ENCODE data around the gene CALHM5.
A peak's percentile ranks its signal among the peaks of the same experiment; 100 is the strongest.

The CALHM5 gene

GRCh38 chr6:116553451-116553850 is 42.0 kb downstream of the CALHM5 start, which contains the start of gene CALHM4:
CALHM4 (plus strand) TSS chr6:116553751; CDS start chr6:116553794, 43 bp downstream.
- DNase-seq, result no peak

- no peak for DNase-seq
Observed at GRCh38 chr6:116556065-116556464, 44.6 kb downstream of the CALHM5 start.

GRCh38 chr6:116556814-116557415 is 45.5 kb downstream of the CALHM5 start:
- no peak for DNase-seq

- DNase-seq, result no peak
Observed at GRCh38 chr6:116557893-116558292, 46.5 kb downstream of the CALHM5 start.

GRCh38 chr6:116560130-116560529 is 48.7 kb downstream of the CALHM5 start:
- DNase-seq, result no peak

GRCh38 chr6:116561377-116562018 is 50.1 kb downstream of the CALHM5 start:
- peak; percentile 58 for DNase-seq

- no peak for DNase-seq
Observed at GRCh38 chr6:116562019-116562403, 50.6 kb downstream of the CALHM5 start.

GRCh38 chr6:116562614-116563013 is 51.2 kb downstream of the CALHM5 start:
- no peak for DNase-seq

GRCh38 chr6:116563830-116564229 is 52.4 kb downstream of the CALHM5 start:
- no peak for DNase-seq

- DNase-seq, result no peak
Observed at GRCh38 chr6:116564311-116564710, 52.9 kb downstream of the CALHM5 start.

GRCh38 chr6:116564921-116565872 is 53.8 kb downstream of the CALHM5 start:
- DNase-seq, result no peak

- no peak for DNase-seq
Observed at GRCh38 chr6:116568111-116568510, 56.7 kb downstream of the CALHM5 start.

GRCh38 chr6:116568821-116569755 is 57.6 kb downstream of the CALHM5 start:
- no peak for DNase-seq

- peak; percentile 95 for DNase-seq
Observed at GRCh38 chr6:116570856-116571682, 59.6 kb downstream of the CALHM5 start, which contains the start of gene RWDD1. RWDD1 (plus strand) TSS chr6:116571504; CDS start chr6:116571583, 79 bp downstream.

- no peak for DNase-seq
Observed at GRCh38 chr6:116571683-116572000, 60.2 kb downstream of the CALHM5 start.

- DNase-seq, result peak; percentile 47
Observed at GRCh38 chr6:116572162-116572561, 60.7 kb downstream of the CALHM5 start.
